GM04504 (cell line): Measurements from ENCODE around the gene PRPF4.
"Not testable (repeated sequence)": the region's sequence is repeated elsewhere in the genome, so short reads cannot be mapped to it uniquely, and the experiment has no call there.

Experiments
- DNase-seq: peaks from one replicate; pipeline ENCODE4 v3.0.0-alpha.2; 2012; ENCODE audit warnings: low read depth

PRPF4 gene

DNA sequence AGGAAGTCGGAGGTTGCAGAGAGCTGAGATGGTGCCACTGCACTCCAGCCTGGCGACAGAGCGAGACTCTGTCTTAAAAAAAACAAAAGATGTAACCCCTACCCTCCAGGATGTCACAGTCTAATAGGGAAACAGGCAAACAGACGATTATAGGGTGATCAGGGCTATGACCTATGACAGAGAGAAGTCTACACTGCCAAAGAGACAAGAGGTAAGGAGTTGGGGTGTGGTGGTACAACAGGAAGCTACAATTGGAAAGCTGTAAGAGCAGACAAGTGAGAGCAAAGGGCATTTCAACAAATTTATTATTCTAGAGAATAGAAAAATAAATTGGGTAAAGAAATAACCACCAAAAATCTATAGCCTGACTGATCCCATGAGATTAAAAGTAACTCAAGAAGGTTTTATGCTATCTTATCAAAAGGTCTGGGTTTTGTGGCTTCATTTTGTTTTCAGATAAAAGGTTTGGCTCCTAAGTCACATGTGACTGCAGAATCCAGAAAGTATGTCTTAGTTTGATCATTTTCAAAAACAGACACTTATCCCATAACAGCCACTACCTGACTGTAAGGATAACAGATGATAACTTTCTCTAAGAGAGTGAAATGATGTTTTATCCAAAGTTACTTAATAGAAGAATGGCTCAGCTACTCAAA is 7.4 kb upstream of the PRPF4 start:
- no peak for DNase-seq

DNA sequence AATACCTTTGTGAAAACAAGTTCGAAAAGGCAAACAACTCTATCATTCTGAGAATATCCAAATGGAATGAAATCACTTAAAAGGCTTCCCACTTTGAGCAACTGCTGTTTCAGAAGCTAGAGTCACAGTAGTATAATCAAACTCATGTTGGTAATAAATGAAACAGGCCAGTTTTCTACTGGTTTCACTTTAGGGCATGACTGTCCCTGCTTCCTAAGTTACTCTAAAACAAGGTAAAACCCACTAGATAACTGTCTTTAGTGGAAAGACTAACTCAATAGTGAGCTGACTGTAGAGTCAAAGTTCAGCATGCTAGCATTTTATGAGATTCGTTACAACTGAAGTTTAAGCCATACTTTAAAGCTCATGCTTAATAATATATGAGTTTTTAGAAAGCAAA is 6.1 kb upstream of the PRPF4 start:
- no peak for DNase-seq

DNA sequence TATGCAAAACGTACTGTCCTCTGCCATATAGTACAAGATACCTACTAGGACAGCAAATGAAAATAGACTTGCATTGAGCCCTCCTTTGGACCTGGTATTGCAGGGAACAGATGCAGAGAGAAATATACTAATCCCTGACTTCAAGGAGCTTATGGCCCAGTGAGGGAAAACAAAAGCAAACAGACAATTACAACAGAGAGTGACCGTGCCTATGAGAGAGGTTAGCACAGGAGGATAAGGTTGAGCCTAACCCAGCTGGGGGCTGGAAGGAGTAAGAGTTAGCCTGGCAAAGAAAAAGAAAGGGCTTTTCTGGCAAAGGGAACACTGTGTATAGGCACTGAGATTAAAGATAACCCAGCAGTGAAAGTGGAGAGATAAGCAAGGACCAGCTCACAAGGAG is 5.6 kb upstream of the PRPF4 start:
- no peak for DNase-seq

DNA sequence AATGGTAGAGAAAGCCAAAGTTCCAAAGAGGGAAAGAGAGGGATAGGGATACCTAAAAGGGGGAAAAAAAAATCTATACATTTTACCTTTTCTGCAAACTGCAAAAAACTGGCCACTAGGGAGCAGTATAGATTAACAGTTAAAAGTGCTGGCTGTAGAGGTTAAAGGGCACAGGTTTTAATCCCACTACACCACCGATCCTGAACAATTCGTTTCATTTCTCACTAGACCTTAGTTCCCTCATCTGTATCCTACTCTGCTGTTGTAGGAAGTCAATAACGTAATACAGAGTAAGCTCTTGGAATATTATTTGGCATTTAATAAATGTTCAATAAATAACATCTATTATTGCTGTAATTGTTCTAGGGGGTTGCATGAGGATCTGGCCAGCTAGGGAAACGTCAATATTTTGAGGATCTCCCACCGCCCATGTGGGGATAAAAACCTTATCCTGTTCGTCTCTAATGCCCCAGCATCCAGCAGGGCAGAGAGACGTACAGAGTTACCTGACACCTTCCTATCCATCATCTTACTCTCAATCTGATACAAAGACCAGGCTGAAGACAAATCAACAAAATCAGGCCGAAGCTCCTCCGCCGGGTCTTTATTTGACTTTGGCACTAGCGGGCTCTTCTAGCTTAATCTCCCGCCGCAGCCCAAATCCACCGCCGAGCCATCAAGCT is 843 bp upstream of the PRPF4 start:
- no peak for DNase-seq

DNA sequence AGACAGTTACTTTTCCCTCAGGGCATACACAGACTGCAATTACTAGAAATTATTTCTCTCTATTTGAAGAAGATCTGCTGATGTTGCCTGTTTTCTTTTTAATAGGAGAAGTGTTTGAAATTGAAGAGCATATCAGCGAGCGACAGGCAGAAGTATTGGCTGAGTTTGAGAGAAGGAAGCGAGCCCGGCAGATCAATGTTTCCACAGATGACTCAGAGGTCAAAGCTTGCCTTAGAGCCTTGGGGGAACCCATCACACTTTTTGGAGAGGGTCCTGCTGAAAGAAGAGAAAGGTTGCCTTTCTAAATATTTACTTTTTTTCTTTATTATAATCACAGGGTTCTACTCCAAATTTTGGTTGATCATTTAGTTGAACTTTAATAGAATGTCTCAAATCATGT is 3.4 kb downstream of the PRPF4 start:
- DNase-seq = no peak

DNA sequence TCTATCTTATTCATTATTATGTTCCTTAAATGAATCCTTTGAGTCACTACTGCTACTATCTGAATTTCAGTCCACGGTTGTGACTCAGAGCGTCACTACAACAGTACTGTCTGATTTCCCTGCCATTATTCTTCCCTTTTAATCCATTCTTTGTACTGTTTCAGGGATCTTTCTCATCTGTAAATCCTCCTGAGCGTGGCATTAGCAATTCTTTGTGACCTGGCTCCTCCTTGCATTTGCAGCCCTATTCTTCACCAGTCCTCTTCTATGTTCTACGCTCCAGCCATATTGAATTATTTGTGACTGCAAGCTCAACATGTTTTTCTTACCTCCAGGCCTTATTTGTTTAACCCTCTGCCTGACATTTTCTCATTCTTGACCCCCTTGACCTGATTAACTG is 5.9 kb downstream of the PRPF4 start:
- no peak for DNase-seq

DNA sequence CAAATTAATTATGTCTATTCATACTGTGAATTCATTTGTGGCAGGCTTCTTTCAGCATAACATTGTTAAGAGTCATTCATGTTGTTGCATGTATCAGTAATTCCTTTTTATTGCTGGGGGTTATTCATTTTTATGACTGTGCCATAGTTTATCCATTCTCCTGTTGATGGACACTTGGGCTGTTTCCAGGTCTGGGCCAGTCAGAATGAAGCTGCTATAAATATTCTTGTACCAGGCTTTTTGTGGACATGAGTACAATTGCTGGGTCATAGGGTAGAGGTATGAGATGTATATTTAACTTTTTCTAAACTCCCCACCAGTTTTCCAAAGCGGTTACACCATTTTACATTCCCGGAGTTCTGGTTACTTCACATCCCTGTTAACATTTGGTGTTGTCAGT is 13.6 kb downstream of the PRPF4 start:
- DNase-seq = no peak

DNA sequence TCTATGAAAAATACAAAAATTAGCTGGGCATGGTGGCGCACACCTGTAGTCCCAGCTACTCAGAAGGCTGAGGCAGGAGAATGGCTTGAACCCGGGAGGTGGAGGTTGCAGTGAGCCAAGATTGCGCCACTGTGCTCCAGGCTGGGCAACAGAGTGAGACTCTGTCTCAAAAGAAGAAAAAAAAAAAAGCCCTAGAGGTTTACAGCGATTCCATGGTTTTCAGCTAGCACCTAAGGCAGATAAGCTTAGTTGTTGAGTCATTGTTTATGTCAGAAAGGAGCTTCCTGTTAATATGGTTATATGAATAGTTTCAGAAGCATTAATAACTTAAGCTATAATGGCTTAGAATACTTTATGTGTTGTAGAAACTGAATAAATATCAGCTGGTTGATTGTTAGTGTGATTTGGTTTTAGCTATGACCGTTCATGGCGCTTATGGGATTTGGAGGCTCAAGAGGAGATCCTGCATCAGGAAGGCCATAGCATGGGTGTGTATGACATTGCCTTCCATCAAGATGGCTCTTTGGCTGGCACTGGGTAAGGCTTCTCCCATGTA is 14.7 kb downstream of the PRPF4 start:
- no peak for DNase-seq

DNA sequence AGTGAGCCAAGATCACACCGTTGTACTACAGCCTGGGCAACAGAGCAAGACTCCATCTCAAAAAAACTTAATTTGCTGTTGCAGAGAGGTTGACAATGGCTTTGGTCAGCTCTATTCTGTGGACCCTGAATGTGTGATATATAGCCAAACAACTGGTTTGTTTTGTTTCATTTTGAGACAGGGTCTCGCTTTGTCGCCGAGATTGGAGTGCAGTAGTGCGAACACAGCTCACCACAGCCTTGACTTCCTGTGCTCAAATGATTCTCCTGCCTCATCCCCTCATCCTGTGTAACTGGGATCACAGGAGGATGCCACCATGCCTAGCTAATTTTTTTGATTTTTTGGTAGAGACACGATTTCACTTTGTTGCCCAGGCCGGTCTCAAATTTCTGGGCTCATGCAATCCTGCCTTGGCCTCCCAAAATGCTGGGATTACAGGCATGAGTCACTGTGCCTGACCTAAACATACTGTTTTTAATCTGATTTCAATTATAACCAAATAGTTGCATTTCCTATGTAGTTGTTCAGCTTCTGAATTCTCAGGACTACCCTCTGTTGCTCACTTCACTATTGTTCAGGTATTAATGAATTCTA is 17.9 kb downstream of the PRPF4 start:
- DNase-seq = no peak

DNA sequence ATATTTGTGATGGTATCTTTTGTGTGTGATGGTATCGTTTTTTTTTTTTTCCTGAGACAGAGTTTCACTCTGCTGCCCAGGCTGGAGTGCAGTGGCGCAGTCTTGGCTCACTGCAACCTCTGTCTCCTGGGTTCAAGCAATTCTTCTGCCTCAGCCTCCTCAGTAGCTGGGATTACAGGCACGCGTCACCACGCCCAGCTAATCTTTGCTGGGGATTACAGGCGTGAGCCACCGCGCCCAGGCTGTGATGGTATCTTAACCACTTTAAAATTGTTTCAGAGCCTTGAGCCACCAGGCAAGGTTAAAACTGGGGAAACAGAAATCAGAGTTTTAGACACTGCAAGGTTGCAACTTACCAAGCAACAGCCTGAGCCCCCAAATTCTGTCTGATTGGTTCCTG is 20.8 kb downstream of the PRPF4 start:
- DNase-seq = not testable (repeated sequence)

DNA sequence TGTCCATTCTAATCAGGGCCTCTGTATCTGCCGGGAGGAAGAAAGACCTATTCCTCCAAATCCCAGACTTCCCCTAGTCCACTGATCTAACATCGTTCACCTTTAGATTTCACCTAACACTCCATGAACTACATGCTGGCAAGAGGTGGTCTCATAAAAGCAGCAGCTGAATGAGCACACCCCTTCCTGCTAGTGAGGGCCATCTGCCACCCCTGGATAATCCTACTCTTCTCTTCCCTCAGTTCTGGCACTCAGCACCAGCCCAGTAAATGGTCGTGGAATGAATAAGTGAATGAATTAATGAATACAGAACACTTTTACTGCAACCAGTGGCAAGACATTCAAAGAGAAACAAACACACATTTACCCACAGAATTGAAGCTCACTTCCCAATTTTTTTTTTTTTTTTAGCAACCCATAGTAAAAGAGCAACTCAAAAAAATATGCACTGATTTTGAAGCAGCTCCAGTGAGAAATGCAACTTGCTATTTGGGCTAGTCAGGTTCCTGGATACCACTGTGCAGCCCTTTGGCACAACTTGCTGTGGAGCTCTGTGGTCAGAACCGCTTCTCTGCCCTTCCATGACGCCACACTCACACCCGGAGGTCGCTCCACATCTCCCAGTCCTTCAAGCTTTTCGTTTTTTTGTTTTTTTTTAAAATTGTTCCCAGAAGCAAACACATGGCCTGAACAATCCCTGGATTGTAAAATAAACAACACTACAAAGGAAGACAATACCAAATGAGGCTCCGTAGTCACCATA is 21.5 kb downstream of the PRPF4 start:
- no peak for DNase-seq

DNA sequence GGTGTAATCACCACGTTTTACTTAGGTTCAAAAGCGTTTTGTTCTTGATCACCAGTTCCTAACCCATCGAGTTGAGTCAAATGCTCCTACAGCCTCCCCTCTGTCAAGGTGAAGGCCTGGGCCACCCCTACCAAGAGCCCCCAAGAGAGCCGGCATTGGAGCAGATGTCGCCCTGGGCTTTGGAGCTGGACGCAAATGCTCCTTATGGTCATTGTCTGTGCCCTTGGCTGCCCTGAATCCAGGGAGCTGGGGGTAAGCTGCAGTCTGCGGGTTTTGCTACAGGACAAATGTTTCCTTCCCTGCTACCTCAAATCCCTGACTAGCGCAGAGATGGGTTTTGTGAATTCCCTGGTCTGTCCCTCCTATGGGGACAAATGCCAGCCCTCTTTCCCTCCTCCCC is 22.9 kb downstream of the PRPF4 start:
- no peak for DNase-seq

DNA sequence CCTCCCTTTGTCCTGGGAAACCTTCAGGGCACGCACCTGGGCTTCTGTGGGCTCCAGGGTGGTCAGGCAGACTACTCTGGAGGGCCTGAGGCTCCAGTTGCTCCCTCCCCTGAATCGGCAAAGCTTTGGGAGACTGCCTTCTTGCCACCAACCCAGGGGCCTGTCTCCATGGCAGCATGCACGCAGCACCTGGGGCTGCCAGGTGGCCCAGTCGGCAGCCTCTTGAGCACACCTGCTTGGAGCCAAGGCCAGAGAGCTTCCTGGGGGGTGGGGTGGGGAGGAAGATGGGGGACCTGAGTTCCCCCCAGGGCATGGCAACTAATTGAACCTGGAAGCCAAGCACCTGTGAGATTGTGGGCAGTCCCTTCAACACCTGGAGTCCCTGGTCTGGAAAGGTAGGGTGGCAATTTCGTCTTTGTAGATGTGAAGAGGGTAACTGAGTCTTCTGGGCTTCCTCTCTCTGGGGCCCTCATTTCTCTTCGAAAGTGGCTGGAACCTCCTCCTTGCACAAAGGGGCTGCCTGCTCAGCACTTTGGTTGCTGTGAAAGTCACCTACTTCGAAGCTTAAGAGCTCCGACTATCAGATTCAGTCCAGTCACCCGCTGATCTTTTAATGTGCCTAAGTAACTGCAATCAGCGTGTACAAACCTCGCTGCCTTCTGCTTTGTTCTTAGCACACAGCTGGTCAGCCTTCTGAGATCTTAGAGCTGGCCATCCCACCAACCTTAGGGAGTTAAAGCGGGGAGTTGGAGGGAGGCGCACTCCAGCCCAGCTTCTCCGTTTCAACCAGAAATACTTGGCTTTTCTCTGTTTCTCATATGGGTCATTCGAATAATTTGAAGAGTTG is 23.7 kb downstream of the PRPF4 start:
- DNase-seq = no peak

DNA sequence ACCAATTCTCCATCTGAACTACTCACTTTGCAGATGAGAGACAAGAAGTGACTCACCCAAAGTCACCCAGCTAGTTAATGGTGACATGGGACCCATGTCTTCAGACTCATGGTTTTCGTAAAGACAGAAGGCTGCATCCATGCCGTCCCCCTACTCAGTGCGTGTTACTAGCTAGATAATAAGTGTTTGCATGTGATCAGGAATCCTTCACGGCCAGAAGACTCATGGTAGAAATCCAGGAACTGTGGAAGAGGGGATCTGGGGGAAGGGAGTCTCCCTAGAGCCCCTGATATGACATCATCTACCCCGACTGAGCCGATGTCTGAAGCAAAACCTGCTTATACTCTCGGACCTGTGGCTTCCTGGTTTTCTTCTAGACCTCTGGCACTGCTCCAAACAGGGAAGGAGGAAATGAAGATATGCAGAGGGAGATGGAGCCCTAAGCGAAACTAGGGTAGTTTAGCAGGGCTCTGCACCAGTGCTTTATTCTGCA is 24.4 kb downstream of the PRPF4 start:
- no peak for DNase-seq

DNA sequence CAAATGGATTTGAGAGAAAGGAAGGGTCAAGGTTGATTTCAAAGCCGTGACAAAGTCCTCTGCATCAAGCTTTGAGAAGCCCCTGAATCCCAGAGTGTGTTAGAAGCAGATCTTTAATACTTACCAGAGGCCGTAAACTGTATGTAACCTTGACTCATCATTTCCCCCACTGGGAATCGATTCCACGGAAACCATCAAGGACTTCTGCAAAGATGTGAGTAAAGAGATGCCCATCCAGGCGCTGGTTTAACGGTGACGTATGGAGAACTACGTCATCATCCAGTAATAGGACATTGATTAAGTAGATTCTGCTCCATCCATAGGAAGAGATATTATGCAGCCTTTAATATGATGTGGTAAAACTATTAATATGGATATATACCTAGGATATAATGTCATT is 26.1 kb downstream of the PRPF4 start:
- DNase-seq = no peak

DNA sequence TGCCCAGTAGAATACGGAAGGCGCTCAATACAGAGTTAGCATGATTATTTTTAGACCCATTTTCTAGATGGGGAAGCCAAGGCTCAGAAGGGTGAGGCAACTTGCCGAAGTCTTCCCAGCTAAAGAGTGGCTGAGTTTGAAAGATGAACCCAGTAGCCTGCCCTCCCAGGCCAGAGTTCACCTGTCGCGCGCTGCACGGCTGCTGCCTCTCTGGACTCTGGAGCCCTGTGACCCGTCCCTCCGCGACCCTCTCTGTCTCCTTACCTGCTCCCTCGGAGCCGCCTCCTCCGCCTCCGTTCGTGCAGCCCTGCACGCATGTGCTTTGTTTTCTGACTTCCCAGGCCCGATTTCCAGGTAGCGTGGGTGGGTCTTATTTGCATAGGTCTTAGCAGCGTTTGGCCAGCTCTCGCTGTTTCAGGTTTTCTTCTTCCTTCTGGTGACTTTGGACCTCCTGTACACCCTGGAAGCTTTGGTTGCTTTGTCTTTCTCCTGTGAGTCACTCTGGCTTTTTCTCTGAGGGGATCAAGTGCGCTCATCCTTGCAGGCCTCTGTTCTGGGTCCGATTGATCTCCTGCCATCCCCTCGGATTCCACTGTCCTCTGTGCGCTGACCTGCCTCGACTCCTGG is 27.4 kb downstream of the PRPF4 start, which contains the start of gene RNF183:
TSS of gene RNF183 (minus strand) at position 585 of the 627 bp plus-strand sequence. CDS start 5,192 bp downstream, outside the sequence.
- no peak for DNase-seq

DNA sequence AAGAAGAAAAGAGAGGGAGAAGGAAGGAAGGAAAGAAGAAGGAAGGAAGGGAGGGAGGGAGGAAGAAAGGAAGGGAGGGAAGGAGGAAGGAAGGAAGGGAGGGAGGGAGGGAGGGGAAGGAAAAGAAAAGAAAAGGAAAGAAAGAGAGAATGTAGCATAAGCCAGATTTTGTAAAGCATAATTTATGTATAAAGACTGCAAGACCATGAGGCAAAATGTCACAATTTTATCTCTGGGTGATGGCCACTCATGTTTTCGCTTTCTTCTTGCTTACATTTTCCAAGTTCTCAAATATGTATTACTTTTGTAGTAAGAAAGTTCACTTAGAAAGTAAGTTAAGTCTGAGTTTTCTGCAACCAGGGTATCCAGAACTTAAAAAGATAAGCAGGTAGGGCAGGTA is 31.1 kb downstream of the PRPF4 start:
- no peak for DNase-seq

DNA sequence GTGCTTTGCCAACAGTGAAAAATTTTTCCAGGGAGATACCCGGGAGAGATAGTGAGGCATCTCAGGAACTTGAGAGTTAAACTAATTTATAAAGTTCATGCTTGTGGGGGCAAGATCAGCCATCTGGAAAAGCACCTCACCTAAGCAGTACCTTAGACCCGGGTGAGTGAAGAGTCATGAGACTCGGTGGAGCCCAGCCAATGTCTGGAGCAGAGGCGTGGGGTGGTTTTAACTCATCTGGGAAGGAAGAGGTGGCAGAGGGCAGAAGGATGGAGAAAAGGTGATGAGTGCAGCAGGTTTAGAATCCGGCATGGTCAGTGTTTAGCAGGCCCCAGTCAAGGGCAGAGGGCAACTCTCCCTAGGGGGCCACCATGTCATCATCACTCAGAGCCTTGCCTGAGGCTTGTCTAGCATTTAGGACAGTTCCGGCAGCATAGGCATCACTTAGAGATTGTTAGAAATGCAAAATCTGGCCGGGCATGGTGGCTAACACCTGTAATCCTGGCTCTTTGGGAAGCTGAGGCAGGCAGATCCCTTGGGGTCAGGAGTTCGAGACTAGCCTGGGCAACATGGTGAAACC is 32.0 kb downstream of the PRPF4 start:
- DNase-seq = no peak

DNA sequence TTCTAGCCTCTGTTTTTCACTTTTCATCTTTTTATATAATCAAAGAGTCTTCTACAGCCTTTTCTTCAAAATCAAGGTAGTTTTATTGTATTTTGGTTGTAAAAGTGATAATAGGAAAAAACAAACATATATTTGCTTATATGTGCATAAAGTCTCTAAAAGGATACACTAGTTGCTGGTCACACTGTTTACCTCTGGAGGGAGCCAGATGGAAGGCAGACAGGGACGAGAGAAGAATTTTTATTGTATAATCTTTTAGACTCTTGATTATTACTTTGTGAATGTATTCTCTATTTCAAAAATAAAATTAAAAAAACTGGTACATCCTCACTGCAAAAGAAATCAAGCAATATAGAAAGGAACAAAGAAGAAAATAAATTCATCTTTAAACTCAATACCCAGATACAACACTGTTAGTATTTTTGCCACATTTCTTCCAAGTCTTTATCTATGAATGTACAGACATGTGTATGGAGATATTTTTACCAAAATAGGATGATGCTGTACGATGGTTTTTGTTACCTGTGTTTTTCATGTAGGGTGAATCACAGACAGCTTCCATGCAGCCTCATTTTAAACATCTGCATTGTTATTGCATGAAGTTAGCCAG is 33.9 kb downstream of the PRPF4 start:
- no peak for DNase-seq

DNA sequence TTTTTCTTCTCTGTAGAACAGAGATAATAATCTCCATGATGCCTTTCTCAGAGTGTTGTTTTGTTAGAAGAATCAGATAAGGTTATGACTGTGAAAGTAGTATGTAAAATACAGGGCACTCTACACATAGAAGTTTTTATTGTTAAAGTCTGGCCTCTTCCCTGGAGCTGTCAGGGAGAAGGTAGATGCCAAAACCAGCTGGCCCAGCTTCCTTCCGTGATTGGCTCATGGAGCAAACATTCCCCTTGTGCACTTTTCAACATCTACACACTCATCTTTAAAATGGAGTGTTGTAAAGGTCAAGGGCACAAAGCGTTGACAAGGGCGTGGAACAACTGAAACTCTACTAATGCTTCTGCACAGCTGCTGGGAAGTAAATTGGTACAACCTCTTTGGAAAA is 35.1 kb downstream of the PRPF4 start:
- no peak for DNase-seq
